HEK293T (cell line): ENCODE results near the gene MAEA.

Experiments used
- ELF4 ChIP-seq: fragments of 450-650 bp; IDR thresholded peaks from 2 replicates; pipeline ENCODE4 v1.6.1; 2017; ENCODE audit warnings: antibody characterized with exemption
- ZNF384 ChIP-seq: fragments of 450-650 bp; IDR thresholded peaks from 2 replicates; pipeline ENCODE4 v1.6.1; 2016

- TF ChIP-seq ZNF384, result no peak
- TF ChIP-seq ELF4, result no peak
These were observed 55.0 kb downstream of the MAEA start for GRCh38 chr4:1344696-1345095.
